ENCODE results near the gene MYH14. TPM values are rescaled to one million over a fixed set of nuclear protein-coding genes. Genes with fewer than 3 reads are reported as not detected.
A peak's percentile ranks its signal among the peaks of the same experiment; 100 is the strongest.
"Not testable (repeated sequence)": the region's sequence is repeated elsewhere in the genome, so short reads cannot be mapped to it uniquely, and the experiment has no call there.

The MYH14 gene
- total RNA-seq, 2 donors from 2014 or later, result not detected

DNA sequence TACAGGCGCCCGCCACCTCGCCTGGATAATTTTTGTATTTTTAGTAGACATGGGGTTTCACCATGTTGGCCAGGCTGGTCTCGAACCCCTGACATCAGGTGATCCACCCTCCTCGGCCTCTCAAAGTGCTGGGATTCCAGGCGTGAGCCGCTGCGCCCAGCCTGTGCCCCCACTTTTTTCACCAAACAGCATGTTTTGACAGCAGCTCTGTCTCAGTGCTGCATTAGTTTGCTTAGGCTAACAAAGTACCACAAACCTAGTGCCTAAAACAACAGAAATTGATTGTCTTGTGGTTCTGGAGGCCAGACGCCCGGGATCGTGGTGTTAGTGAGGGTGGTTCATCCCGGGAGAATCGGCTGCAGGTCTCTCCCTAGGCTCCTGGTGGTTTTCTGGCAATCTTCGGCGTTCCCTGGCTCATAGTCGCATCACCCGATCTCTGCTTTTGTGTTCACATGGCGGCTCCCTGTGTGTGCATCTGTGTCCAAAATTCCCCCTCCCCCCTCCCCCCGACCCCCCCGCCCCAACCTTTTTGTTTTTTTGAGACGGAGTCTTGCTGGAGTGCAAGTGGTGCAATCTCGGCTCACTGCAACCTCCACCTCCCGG lies 30.0 kb downstream of the MYH14 start:
- no peak overlapping the region for H3K27ac Mint-ChIP-seq
- no peak for ATAC-seq
- no peak for DNase-seq (ENCODE audit: low spot score in 2 of 2)
- no peaks in the 10 kb centered on the region for H3K36me3 Mint-ChIP-seq
- no peaks in the 10 kb centered on the region for H3K9me3 Mint-ChIP-seq

DNA sequence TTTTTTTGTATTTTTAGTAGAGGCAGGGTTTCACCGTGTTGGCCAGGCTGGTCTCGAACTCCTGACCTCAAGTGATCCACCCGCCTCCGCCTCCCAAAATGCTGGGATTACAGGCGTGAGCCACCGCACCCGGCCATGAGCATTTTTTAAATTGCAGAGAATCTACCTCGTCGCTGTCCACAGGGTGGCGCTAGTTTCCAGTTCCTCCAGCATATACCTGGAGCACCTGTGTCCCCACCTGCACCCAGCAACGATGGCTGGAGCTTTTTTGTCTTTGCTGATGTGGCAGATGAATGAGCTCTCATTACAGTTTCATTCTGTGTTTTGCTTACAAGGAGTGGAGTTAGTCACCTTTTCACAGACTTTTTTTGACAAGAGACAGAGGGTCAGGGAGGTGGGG lies 34.1 kb downstream of the MYH14 start:
- ATAC-seq, H3K36me3 Mint-ChIP-seq: not testable (repeated sequence)

DNA sequence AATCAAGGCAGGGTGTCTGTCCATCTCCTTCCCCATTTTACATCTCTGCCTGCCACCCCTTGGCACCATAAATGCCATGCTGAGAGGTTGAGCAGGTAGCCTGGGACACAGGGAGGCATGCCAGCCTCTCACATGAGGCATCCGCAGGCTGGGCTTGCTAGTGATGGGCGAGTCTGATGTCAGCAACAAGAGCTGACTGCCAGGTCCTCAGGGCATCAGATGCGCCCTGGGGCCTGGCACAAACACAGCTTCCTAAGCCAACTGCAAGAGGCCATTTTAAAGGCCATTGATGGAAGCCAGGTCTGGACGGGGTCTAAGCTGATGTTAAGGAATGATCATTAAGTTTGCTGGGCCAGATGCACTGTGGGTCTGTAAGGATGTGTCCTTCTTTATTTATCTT lies 34.6 kb downstream of the MYH14 start:
- no peak for ATAC-seq
- H3K9me3 Mint-ChIP-seq, result peaks cover 0 to 3% of the 10 kb centered on the region in 2 donors
- H3K27ac Mint-ChIP-seq, result no peak overlapping the region
- H3K36me3 Mint-ChIP-seq, result no peaks in the 10 kb centered on the region
- DNase-seq (ENCODE audit: low spot score in 2 of 2), result no peak

More for the DNA sequence above, 34.1 kb downstream of the MYH14 start:
- H3K9me3 Mint-ChIP-seq, H3K27ac Mint-ChIP-seq: not testable (repeated sequence)
- DNase-seq (ENCODE audit: low spot score in 2 of 2), result peak in 1 of 2 donors; percentile 34

DNA sequence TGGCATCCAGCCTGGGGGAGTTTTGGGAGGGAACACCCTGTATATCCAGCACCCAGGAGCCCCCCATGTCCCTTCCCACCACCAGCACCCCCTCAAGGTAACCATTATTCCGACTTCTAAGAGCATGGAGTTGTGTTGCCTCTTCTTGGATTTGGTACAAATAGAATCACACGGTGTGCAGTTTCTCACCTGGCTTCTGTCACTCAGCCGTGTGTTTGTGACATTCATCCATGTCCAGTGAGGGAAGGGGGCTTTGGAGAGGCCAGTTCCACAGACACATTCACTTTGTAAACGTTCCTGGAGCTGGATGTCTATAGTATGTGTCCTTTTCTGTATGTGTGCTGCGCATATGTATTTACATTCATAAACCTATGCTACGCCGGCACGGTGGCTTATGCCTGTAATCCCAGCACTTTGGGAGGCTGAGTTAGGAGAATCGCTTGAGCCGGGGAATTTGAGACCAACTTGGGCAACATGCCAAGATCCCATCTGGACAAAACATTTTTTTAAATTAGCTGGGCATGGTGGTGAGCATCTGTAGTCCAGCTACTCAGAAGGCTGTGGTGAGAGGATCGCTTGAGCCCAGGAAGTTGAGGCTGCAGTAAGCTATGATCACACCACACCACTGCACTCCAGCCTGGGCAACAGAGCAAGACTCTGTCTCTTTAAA lies 36.6 kb downstream of the MYH14 start:
- no peak for DNase-seq (ENCODE audit: low spot score in 2 of 2)
- H3K36me3 Mint-ChIP-seq, result no peaks in the 10 kb centered on the region
- H3K27ac Mint-ChIP-seq, result no peak overlapping the region
- peaks cover 0 to 3% of the 10 kb centered on the region in 2 donors for H3K9me3 Mint-ChIP-seq
- ATAC-seq, result no peak

DNA sequence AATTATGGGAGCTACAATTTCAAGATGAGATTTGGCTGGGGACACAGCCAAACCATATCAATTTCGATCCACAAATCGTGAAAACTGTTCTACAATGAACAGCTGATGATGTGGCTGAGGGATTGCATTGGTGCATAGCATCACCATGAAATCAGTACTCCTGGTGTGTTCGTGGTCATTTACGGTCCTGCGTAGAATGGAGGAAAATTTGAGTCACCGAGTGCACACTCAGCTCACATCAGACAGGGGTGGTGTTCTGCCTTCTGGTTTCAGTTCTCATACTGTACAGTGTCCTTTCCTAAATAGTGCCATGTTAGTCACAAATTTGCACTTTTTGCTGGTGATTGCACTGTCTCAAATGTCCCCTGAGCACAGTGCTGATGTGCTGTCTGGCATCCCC lies 39.2 kb downstream of the MYH14 start:
- H3K36me3 Mint-ChIP-seq, result no peaks in the 10 kb centered on the region
- no peak overlapping the region for H3K27ac Mint-ChIP-seq
- ATAC-seq (peak; percentile 49 to 70), DNase-seq (ENCODE audit: low spot score in 2 of 2) (no peak)
- H3K9me3 Mint-ChIP-seq, result peaks cover 0 to 3% of the 10 kb centered on the region in 2 donors

DNA sequence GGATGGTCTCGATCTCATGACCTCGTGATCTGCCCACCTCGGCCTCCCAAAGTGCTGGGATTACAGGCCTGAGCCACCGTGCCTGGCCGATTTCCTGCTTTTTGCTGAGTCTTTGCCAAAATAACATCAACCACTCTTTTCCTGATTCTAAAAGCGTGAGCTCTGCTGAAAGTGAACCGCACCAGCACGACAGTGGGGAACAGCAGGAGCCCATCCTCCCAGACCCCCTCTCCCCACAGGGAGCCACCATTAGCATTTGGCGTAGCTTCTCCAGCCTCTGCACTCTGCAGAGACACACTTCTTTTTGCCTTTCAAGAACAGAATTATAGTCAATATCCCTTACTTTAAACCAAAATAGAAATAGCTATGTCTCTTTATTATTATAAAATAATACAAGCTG lies 41.3 kb downstream of the MYH14 start:
- no peak for ATAC-seq

DNA sequence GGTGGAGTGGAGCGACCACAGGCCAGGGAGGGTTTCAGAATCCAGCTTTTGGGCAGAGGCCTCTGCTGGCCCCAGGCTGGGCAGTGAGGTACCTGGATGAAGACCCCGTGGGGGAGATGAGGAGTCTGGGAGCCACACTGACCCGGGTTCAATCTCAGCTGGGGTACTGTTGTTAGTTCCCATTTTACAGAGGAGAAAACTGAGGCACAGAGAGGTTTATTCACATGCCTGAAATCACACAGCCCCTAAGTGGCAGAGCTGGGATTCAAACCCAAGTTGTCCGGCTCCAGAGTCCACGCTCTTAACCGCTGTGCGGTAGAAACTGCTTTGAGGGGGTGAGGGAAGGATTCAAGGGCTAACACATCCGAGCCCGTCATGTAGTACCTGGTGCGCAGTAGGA lies 45.0 kb downstream of the MYH14 start:
- no peak overlapping the region for H3K27ac Mint-ChIP-seq
- H3K9me3 Mint-ChIP-seq, result peaks cover 6 to 10% of the 10 kb centered on the region in 2 donors
- ATAC-seq (no peak), DNase-seq (ENCODE audit: low spot score in 2 of 2) (no peak)
- H3K36me3 Mint-ChIP-seq, result peaks cover 12% of the 10 kb centered on the region in 2 donors

More for the DNA sequence above, 41.3 kb downstream of the MYH14 start:
- Mint-ChIP-seq H3K27ac (peak overlapping the region in 1 of 2 donors; percentile 29), H3K9me3 (peaks cover 0 to 3% of the 10 kb centered on the region in 2 donors), H3K36me3 (no peaks in the 10 kb centered on the region)
- no peak for DNase-seq (ENCODE audit: low spot score in 2 of 2)

DNA sequence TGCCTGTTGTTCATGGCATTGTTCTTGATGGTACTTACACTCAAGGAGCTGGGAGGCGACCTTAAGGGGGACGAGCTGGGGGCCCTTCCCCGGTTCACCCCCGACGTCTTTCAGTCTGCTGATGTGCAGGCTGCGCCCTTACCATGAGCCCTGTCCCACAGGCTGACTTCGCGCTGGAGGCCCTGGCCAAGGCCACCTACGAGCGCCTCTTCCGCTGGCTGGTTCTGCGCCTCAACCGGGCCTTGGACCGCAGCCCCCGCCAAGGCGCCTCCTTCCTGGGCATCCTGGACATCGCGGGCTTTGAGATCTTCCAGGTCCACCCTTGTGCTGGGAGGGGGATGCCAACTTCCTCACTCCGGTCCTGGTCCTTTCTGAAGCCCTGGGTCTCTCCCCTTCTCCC lies 45.4 kb downstream of the MYH14 start:
- Mint-ChIP-seq H3K36me3 (peaks cover 12% of the 10 kb centered on the region in 2 donors), H3K9me3 (peaks cover 6 to 10% of the 10 kb centered on the region in 2 donors), H3K27ac (no peak overlapping the region)
- ATAC-seq, result no peak
- DNase-seq (ENCODE audit: low spot score in 2 of 2), result no peak

DNA sequence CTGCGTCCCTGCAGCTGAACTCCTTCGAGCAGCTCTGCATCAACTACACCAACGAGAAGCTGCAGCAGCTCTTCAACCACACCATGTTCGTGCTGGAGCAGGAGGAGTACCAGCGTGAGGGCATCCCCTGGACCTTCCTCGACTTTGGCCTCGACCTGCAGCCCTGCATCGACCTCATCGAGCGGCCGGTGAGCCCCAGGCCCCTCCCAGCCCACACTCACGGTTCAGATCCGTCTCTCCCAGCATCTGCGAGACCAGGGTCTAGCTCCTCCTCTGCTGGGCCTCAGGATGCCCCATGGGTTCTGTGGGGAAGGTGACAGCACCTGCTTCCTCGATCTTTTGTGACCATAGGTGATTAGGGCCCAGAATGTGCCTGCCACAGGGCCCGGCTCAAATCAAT lies 46.2 kb downstream of the MYH14 start:
- Mint-ChIP-seq H3K36me3 (peaks cover 12 to 19% of the 10 kb centered on the region in 2 donors), H3K27ac (peak overlapping the region in 1 of 2 donors; percentile 23), H3K9me3 (peaks cover 12 to 14% of the 10 kb centered on the region in 2 donors)
- no peak for ATAC-seq
- DNase-seq (ENCODE audit: low spot score in 2 of 2), result no peak

DNA sequence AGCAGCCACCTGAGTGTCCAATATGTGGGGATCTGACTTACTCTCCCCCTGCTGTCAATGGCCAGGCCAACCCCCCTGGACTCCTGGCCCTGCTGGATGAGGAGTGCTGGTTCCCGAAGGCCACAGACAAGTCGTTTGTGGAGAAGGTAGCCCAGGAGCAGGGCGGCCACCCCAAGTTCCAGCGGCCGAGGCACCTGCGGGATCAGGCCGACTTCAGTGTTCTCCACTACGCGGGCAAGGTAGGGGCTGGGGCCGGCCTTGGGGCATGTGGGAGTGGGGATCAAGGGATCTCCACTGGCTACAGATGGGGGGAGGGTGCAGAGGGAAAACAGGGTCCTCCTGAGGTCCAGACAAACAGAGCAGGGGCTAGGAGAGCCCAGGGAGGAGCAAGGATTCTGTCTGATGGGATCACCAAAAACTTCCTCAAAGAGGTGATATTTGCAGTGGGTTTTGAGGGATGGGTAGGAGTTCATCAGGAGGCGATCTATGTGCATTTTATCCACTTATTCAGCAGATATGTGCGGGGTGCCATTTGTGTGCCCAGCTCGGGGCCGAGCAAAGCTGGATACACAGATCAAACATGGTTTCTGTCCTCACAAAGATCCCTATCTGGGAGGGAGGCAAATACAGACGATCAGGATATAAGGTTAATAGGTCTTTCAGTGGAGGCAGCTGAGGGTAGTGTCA lies 47.2 kb downstream of the MYH14 start:
- no peak for DNase-seq (ENCODE audit: low spot score in 2 of 2)
- Mint-ChIP-seq H3K27ac (no peak overlapping the region), H3K9me3 (peaks cover 18% of the 10 kb centered on the region in 2 donors), H3K36me3 (peaks cover 12 to 29% of the 10 kb centered on the region in 2 donors)
- ATAC-seq, result no peak

DNA sequence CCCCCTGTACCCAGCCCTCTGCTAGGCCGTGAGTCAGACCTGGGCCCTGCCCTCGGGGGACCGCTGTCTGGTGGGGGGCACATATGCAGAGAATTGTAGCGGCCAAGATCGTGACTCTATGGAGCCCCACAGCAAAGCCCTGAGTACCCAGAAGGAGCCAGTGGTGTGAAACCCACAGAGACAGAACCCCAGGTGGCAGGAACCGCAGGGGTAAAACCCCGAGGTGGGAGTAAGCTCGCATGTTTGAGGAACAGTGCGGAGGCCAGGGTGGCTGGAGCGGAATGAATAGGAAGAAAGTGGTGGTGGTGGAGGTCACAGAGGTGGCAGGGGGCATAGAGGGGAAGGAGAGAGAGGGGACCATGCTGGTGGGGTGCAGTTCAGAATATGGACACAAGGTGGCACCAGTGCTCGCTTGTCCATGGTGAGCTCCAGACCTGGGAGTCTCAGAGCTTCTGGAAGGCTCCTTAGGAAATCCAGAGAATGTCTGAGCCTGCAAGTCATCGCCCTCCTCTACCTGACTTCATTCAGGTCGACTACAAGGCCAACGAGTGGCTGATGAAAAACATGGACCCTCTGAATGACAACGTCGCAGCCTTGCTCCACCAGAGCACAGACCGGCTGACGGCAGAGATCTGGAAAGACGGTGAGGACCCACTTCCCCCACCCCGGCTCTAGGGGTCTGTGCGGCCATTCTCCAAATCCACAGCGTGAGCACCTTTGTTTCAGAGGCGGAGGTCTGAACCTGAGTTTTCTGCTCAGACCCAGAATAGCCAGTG lies 48.9 kb downstream of the MYH14 start:
- Mint-ChIP-seq H3K36me3 (peaks cover 14 to 29% of the 10 kb centered on the region in 2 donors), H3K9me3 (peaks cover 18% of the 10 kb centered on the region in 2 donors), H3K27ac (no peak overlapping the region)
- ATAC-seq, result no peak
- peak in 1 of 2 donors; percentile 66 for DNase-seq (ENCODE audit: low spot score in 2 of 2)

DNA sequence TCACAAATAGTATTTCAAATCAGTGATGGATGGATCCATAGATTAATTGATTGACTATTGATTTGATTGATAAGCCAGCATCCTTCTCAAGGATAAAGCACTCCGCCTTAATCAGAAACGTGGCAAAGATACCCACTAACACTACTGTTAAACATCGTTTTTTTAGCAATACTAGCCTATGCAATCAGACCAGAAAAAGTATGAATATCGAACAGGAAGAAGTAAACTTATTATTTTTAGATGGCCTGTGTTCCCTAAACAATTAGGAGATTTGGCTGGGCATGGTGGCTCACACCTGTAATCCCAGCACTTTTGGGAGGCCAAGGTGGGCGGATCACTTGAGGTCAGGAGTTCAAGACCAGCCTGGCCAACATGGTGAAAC lies 49.5 kb downstream of the MYH14 start:
- Mint-ChIP-seq H3K27ac (no peak overlapping the region), H3K36me3 (peaks cover 19 to 29% of the 10 kb centered on the region in 2 donors), H3K9me3 (peaks cover 18% of the 10 kb centered on the region in 2 donors)
- DNase-seq (ENCODE audit: low spot score in 2 of 2) (no peak), ATAC-seq (no peak)

DNA sequence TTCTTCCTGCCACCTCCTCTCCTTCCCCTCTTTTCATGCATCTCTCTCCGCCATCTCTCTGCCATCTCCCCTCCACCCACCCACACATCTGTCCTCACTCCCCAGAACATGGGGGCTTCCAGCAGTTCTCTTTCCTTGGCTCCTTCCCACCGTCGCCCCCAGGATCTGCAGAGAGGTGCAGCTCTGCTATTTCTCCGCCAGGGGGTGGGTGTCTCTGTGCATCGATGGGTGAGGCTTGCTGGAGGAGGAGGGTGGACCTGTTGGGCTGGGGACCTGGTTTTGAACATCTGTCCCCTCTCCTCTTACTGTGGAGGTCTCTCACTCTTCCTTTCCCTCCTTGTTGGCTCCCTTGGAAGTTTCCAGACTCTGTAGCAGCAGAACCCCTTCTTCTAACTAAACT lies 51.7 kb downstream of the MYH14 start:
- peaks cover 18% of the 10 kb centered on the region in 2 donors for H3K9me3 Mint-ChIP-seq
- DNase-seq (ENCODE audit: low spot score in 2 of 2), result no peak

DNA sequence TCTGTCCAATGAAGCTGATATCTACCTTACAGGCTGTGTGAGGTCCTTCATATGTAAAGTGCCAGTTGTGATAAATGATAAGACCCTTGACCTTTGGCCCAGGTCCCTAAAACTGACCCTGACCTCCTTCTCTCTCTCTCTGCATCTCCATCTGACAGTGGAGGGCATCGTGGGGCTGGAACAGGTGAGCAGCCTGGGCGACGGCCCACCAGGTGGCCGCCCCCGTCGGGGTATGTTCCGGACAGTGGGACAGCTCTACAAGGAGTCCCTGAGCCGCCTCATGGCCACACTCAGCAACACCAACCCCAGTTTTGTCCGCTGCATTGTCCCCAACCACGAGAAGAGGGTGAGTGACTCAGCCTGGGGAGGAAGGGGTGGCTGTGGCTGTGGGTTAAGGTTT lies 53.7 kb downstream of the MYH14 start:
- no peak for DNase-seq (ENCODE audit: low spot score in 2 of 2)
- no peak for ATAC-seq
- Mint-ChIP-seq H3K27ac (no peak overlapping the region), H3K36me3 (peaks cover 16 to 26% of the 10 kb centered on the region in 2 donors), H3K9me3 (peaks cover 16 to 18% of the 10 kb centered on the region in 2 donors)

More for the DNA sequence above, 51.7 kb downstream of the MYH14 start:
- Mint-ChIP-seq H3K27ac (no peak overlapping the region), H3K36me3 (peaks cover 19 to 29% of the 10 kb centered on the region in 2 donors)
- ATAC-seq, result no peak

DNA sequence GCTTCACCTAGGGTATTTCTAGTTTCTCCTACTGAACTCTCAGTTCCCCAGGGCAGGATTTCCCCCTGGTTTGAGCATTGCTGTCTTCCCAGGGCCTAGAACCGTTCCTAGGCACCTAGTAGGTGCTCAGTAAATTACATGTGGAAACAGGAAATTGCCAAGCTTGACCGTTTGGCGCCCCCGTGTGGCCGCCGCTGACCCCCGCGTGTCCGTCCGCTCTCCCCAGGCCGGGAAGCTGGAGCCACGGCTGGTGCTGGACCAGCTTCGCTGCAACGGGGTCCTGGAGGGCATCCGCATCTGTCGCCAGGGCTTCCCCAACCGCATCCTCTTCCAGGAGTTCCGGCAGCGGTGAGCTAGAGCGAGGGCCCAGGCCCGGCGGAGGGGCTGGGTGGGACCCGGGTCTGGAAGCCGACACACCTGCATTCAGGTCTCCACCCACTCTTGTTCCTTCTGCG lies 55.5 kb downstream of the MYH14 start:
- ATAC-seq, result peak in 1 of 2 donors; percentile 45
- peak in 1 of 2 donors; percentile 57 for DNase-seq (ENCODE audit: low spot score in 2 of 2)
- no peak overlapping the region for H3K27ac Mint-ChIP-seq
- peaks cover 7 to 17% of the 10 kb centered on the region in 2 donors for H3K36me3 Mint-ChIP-seq
- peaks cover 8 to 11% of the 10 kb centered on the region in 2 donors for H3K9me3 Mint-ChIP-seq

DNA sequence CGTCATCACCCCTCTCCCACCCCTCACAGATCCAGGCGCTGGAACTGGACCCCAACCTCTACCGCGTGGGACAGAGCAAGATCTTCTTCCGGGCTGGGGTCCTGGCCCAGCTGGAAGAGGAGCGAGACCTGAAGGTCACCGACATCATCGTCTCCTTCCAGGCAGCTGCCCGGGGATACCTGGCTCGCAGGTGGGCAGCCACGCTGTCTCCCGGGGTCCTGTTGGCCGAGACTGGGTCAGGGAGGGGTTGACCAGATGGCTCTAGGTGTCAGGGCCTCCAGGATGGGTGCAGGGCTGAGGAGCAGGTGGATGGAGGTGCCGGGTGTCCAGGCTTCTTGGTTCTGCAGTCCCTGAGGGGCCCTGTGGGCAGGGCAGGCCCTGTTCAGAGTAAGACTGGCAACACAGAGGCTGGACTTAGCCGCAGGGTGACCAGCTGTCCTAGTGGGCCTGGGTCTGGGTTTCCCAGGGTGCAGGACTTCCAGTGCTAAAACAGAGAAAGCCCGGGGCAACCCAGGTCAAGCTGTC lies 58.1 kb downstream of the MYH14 start:
- DNase-seq (ENCODE audit: low spot score in 2 of 2) (no peak), ATAC-seq (no peak)
- Mint-ChIP-seq H3K36me3 (peaks cover 0 to 7% of the 10 kb centered on the region in 2 donors), H3K27ac (no peak overlapping the region), H3K9me3 (no peaks in the 10 kb centered on the region)
